Nephron (organoid): Measurements from ENCODE around the gene ZNF620.

Experiments used
- H3K27ac Mint-ChIP-seq, 3 experiments: 2 replicates each; pipeline ENCODE4 v1.8.0; 2020; ENCODE audit warnings: mixed read lengths in 3 of 3, mild to moderate bottlenecking in 2 of 3, moderate library complexity in 1 of 3
- H3K27me3 Mint-ChIP-seq: 2 replicates; pipeline ENCODE4 v1.8.0; 2021; ENCODE audit warnings: low read depth, mild to moderate bottlenecking, moderate library complexity, mixed read lengths
- H3K36me3 Mint-ChIP-seq: 2 replicates; pipeline ENCODE4 v1.8.0; 2020; ENCODE audit warnings: low read depth, mixed read lengths
- H3K4me1 Mint-ChIP-seq: 2 replicates; pipeline ENCODE4 v1.8.0; 2020; ENCODE audit warnings: mixed read lengths
- H3K4me3 Mint-ChIP-seq, 3 experiments: 2 replicates each; pipeline ENCODE4 v1.8.0; 2020; ENCODE audit warnings: mild to moderate bottlenecking in 3 of 3, mixed read lengths in 3 of 3, moderate library complexity in 2 of 3
- H3K9me3 Mint-ChIP-seq: 2 replicates; pipeline ENCODE4 v1.8.0; 2020; ENCODE audit warnings: mixed read lengths
- TF ChIP-seq, protein P1 (sequence below), 3 experiments: fragments of 200-600 bp; sonication (generic); IDR thresholded peaks; one replicate each; pipeline ENCODE4 v1.5.0; 2021; ENCODE audit warnings: antibody characterized with exemption in 3 of 3; ENCODE audit not compliant: unreplicated experiment in 3 of 3

The ZNF620 gene

DNA sequence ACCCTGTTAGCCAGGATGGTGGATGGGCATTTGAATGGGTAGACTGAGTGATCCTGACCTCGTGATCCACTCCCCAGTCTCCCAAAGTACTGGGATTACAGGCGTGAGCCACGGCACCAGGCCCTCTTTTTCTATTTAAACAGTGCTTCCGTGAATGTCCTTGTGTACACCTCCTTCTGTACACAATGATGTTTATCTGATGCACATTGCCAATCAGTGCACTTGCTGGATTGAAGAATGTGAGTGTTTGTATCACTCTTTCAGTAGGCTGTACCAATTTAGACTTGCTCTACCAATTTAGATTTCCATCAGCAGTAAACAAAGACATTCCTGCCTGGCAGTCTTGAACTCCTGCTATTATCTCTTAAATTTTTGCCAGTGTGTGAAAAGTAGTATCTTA lies 37.8 kb upstream of the ZNF620 start:
- TF ChIP-seq, protein P1, sequence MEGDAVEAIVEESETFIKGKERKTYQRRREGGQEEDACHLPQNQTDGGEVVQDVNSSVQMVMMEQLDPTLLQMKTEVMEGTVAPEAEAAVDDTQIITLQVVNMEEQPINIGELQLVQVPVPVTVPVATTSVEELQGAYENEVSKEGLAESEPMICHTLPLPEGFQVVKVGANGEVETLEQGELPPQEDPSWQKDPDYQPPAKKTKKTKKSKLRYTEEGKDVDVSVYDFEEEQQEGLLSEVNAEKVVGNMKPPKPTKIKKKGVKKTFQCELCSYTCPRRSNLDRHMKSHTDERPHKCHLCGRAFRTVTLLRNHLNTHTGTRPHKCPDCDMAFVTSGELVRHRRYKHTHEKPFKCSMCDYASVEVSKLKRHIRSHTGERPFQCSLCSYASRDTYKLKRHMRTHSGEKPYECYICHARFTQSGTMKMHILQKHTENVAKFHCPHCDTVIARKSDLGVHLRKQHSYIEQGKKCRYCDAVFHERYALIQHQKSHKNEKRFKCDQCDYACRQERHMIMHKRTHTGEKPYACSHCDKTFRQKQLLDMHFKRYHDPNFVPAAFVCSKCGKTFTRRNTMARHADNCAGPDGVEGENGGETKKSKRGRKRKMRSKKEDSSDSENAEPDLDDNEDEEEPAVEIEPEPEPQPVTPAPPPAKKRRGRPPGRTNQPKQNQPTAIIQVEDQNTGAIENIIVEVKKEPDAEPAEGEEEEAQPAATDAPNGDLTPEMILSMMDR (IDR thresholded peaks at IDR 0.05; ENCODE audit: unreplicated experiment in 3 of 3): no peak
- H3K27me3 Mint-ChIP-seq: no peaks in the 10 kb centered on the region
- no peaks in the 10 kb centered on the region for H3K4me1 Mint-ChIP-seq
- peaks cover 32% of the 10 kb centered on the region for H3K36me3 Mint-ChIP-seq
- H3K4me3 Mint-ChIP-seq: no peak overlapping the region
- no peak overlapping the region for H3K27ac Mint-ChIP-seq
- no peaks in the 10 kb centered on the region for H3K9me3 Mint-ChIP-seq

DNA sequence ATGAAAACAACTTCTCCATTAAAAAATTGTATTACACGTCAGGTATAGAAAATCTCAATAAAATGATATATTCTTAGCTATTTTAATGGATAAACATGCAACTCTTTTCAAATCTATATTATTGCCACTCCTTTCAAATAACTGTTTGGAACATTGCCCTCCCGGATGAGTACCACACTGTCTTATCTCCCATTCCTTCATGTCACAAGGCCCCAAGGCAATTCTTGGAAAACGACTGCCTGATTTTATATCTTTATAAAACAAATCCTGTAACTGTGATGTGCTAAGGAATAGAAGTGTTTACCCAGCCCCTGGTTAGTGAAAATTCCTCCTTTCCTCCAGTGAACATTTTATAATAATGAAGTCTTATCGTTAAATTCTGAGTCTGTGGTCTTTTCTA lies 35.1 kb upstream of the ZNF620 start:
- TF ChIP-seq, protein P1 (IDR thresholded peaks at IDR 0.05; ENCODE audit: unreplicated experiment in 3 of 3): no peak
- Mint-ChIP-seq H3K4me1 (no peaks in the 10 kb centered on the region), H3K36me3 (peaks cover 14% of the 10 kb centered on the region), H3K4me3 (no peak overlapping the region), H3K9me3 (no peaks in the 10 kb centered on the region), H3K27ac (no peak overlapping the region), H3K27me3 (no peaks in the 10 kb centered on the region)

DNA sequence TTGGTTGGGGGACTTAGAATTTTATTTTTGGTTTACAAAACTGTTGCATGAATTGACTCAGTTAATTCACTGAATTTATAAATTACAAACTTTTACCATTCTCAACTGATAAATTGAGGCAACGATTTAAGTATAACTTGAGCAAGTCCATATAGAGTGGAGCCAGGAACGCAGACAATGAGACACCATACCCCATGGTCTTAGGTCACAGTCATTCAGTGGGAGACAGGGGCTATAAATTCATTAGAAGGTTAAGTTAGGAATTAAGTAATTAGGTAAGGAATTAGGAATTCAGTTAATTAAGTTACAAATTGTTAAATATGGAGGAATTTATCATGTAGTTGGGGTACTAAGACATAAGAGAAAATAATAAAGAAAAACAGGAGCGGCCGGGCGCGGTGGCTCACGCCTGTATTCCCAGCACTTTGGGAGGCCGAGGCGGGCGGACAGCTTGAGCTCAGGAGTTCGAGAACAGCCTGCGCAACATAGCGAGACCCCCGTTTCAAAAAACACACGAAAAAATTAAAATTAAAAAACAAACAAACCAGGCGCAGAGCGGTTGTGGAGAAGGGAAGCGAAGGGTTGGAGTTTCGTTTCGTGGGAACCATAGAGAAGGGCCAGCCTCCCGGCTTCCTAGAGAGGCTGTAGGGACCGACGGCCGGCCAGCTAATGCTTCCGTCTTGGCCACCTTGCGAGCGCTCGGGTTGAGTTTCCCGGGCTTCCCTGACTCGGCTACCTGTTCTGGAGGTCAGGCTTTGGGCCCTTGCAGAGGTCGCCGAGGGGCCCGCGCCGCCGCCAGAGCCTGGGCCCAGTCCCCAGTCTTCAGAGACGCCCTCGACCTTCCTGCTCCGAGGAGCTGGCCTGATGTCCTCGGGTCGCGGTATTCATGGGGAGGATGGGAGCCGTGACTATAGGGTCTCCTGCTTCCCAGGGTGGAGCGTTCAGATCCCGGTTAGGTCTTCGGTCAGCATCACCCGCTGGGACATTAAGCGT lies 29.1 kb upstream of the ZNF620 start, which contains the start of gene ZNF619:
Gene ZNF619, plus strand, starts transcription at position 645 of the 993 bp plus-strand sequence. CDS start 858 bp downstream, outside the sequence.
- Mint-ChIP-seq H3K27ac (peak within 1 kb of the TSS; percentile 53 to 83 (median 73)), H3K9me3 (no peaks in the 10 kb centered on the region), H3K4me3 (peak within 1 kb of the TSS; percentile 88 to 95 (median 90))

DNA sequence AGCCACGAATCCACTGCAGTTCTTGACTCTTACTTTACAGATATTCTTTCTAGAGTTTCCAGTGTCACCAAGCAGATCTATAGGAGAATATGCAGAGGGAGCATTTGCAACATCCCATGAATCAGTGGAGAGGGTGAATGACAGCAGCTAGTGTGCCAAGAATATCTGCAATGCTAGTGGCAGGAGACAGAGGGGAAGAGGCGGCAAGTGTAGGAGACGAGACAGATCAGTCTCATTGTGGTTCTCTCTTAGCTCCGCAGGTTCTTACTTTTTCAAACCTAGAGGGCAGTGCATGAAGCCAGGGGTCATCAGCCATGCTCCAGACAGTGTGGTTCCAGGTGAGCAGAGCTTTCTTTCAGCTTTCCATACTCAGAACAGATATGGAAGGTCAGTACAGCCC lies 28.2 kb upstream of the ZNF620 start:
- Mint-ChIP-seq H3K4me1 (peaks cover 7% of the 10 kb centered on the region), H3K36me3 (peaks cover 4% of the 10 kb centered on the region), H3K9me3 (no peaks in the 10 kb centered on the region), H3K27me3 (no peaks in the 10 kb centered on the region), H3K4me3 (peak overlapping the region; percentile 88 to 95 (median 90)), H3K27ac (peak overlapping the region; percentile 53 to 83 (median 66))
- TF ChIP-seq, protein P1 (IDR thresholded peaks at IDR 0.05; ENCODE audit: unreplicated experiment in 3 of 3): no peak

More for the DNA sequence above, 29.1 kb upstream of the ZNF620 start, which contains the start of gene ZNF619:
- no peaks in the 10 kb centered on the region for H3K36me3 Mint-ChIP-seq
- H3K4me1 Mint-ChIP-seq: peaks cover 7% of the 10 kb centered on the region
- TF ChIP-seq, protein P1 (IDR thresholded peaks at IDR 0.05; ENCODE audit: unreplicated experiment in 3 of 3): no peak
- no peaks in the 10 kb centered on the region for H3K27me3 Mint-ChIP-seq

DNA sequence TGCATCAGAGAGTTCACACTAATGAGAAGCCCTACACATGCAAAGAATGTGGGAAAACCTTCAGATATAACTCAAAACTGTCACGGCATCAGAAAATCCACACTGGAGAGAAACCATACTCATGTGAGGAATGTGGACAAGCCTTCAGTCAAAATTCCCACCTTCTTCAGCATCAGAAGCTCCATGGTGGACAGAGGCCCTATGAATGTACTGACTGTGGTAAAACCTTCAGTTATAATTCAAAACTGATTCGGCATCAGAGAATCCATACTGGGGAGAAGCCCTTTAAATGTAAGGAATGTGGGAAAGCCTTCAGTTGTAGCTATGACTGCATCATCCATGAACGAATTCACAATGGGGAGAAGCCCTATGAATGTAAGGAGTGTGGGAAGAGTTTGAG lies 18.7 kb upstream of the ZNF620 start:
- Mint-ChIP-seq H3K27me3 (no peaks in the 10 kb centered on the region), H3K36me3 (peaks cover 54% of the 10 kb centered on the region), H3K9me3 (peaks cover 21% of the 10 kb centered on the region), H3K4me3 (no peak overlapping the region), H3K27ac (no peak overlapping the region), H3K4me1 (no peaks in the 10 kb centered on the region)
- TF ChIP-seq, protein P1 (IDR thresholded peaks at IDR 0.05; ENCODE audit: unreplicated experiment in 3 of 3): no peak
